Loucy (cell line): ENCODE data around the gene SYNGR3.

ENCODE experiments used
- H2AFZ ChIP-seq: fragments of 200-600 bp; sonication (generic); 2 replicates; pipeline ENCODE4 v1.6.0; 2016; ENCODE audit warnings: antibody characterized with exemption, mild to moderate bottlenecking, low read length, moderate library complexity
- H3F3A ChIP-seq: fragments of 200-600 bp; 2 replicates; pipeline ENCODE4 v1.6.0; 2016; ENCODE audit warnings: antibody characterized with exemption, low read depth, mild to moderate bottlenecking
- H3K27me3 ChIP-seq: fragments of 200-600 bp; sonication (generic); 2 replicates; pipeline ENCODE4 v1.6.1; 2014; ENCODE audit warnings: low read length, mild to moderate bottlenecking; ENCODE audit not compliant: insufficient read depth, poor library complexity, severe bottlenecking
- H3K36me3 ChIP-seq: fragments of 200-600 bp; sonication (generic); 2 replicates; pipeline ENCODE4 v1.6.1; 2016; ENCODE audit warnings: low read length; ENCODE audit not compliant: insufficient read depth
- H3K4me1 ChIP-seq: fragments of 200-600 bp; sonication (generic); 2 replicates; pipeline ENCODE4 v1.5.1; 2014; ENCODE audit warnings: low read length, mild to moderate bottlenecking; ENCODE audit not compliant: insufficient read depth, poor library complexity, severe bottlenecking
- H3K4me2 ChIP-seq: fragments of 200-600 bp; sonication (generic); 2 replicates; pipeline ENCODE4 v1.6.0; 2014; ENCODE audit warnings: antibody characterized with exemption, low read length, low read depth, mild to moderate bottlenecking; ENCODE audit not compliant: poor library complexity, severe bottlenecking
- H3K4me3 ChIP-seq: fragments of 200-600 bp; sonication (generic); 2 replicates; pipeline ENCODE4 v1.5.1; 2014; ENCODE audit warnings: low read length, mild to moderate bottlenecking, mixed read lengths; ENCODE audit not compliant: poor library complexity, severe bottlenecking
- H3K79me2 ChIP-seq: fragments of 200-600 bp; sonication (generic); 2 replicates; pipeline ENCODE4 v1.6.1; 2014; ENCODE audit warnings: low read length; ENCODE audit not compliant: insufficient read depth
- H3K9ac ChIP-seq: fragments of 200-600 bp; sonication (generic); 2 replicates; pipeline ENCODE4 v1.6.0; 2014; ENCODE audit warnings: mild to moderate bottlenecking, low read depth, low read length, moderate library complexity; ENCODE audit not compliant: poor library complexity, severe bottlenecking
- H3K9me2 ChIP-seq: fragments of 200-600 bp; sonication (generic); replicated peaks from 2 replicates; pipeline ENCODE4 v1.6.1; 2016; ENCODE audit warnings: low read depth, low read length, mixed read lengths
- H3K9me3 ChIP-seq: fragments of 200-600 bp; sonication (generic); 2 replicates; pipeline ENCODE4 v1.6.1; 2014; ENCODE audit warnings: mild to moderate bottlenecking, antibody characterized with exemption, low read length, low read depth; ENCODE audit not compliant: insufficient read depth
- H4K20me1 ChIP-seq: fragments of 200-600 bp; sonication (generic); 2 replicates; pipeline ENCODE4 v1.6.0; 2014; ENCODE audit warnings: antibody characterized with exemption, low read length, mild to moderate bottlenecking; ENCODE audit not compliant: insufficient read depth, poor library complexity, severe bottlenecking
- EZH2phosphoT487 ChIP-seq: fragments of 200-600 bp; IDR thresholded peaks from 2 replicates; pipeline ENCODE4 v1.6.1; 2018; ENCODE audit warnings: antibody characterized with exemption, mild to moderate bottlenecking, moderate library complexity, borderline replicate concordance
- TF ChIP-seq, protein P1 (sequence below): fragments of 200-600 bp; sonication (generic); conservative IDR thresholded peaks from 2 replicates; pipeline ENCODE4 v1.5.1; 2014; ENCODE audit warnings: mild to moderate bottlenecking, antibody characterized with exemption, low read length

SYNGR3 gene

DNA sequence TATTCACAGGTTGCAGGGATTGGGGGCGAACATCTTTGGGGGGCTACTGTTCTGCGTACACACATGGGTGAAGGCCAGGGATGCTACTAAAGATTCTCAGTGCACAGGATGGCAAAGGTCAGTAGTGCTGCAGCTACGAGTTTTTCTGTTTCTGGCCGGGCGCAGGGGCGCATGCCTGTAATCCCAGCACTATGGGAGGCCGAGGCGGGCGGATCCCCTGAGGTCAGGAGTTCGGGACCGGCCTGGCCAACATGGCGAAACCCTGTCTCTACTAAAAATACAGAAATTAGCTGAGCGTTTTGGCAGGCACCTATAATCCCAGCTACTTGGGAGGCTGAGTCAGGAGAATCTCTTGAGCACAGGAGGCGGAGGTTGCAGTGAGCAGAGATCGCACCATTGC is 23.8 kb downstream of the SYNGR3 start:
- peaks cover 7% of the 10 kb centered on the region for H3K4me1 ChIP-seq
- no peak overlapping the region for H2AFZ ChIP-seq
- H3K4me3 ChIP-seq: no peak overlapping the region
- H3K9me3 ChIP-seq: no peaks in the 10 kb centered on the region
- H3K27me3 ChIP-seq: no peaks in the 10 kb centered on the region
- no peak overlapping the region for H3K9ac ChIP-seq
- H4K20me1 ChIP-seq: peaks cover 5% of the 10 kb centered on the region
- H3K79me2 ChIP-seq: peaks cover 8% of the 10 kb centered on the region
- no peaks in the 10 kb centered on the region for H3K36me3 ChIP-seq
- H3F3A ChIP-seq: no peaks in the 10 kb centered on the region
- no peak for TF ChIP-seq EZH2phosphoT487
- TF ChIP-seq, protein P1, sequence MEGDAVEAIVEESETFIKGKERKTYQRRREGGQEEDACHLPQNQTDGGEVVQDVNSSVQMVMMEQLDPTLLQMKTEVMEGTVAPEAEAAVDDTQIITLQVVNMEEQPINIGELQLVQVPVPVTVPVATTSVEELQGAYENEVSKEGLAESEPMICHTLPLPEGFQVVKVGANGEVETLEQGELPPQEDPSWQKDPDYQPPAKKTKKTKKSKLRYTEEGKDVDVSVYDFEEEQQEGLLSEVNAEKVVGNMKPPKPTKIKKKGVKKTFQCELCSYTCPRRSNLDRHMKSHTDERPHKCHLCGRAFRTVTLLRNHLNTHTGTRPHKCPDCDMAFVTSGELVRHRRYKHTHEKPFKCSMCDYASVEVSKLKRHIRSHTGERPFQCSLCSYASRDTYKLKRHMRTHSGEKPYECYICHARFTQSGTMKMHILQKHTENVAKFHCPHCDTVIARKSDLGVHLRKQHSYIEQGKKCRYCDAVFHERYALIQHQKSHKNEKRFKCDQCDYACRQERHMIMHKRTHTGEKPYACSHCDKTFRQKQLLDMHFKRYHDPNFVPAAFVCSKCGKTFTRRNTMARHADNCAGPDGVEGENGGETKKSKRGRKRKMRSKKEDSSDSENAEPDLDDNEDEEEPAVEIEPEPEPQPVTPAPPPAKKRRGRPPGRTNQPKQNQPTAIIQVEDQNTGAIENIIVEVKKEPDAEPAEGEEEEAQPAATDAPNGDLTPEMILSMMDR: no peak
- H3K4me2 ChIP-seq: no peak overlapping the region
- H3K9me2 ChIP-seq: no peaks in the 10 kb centered on the region

DNA sequence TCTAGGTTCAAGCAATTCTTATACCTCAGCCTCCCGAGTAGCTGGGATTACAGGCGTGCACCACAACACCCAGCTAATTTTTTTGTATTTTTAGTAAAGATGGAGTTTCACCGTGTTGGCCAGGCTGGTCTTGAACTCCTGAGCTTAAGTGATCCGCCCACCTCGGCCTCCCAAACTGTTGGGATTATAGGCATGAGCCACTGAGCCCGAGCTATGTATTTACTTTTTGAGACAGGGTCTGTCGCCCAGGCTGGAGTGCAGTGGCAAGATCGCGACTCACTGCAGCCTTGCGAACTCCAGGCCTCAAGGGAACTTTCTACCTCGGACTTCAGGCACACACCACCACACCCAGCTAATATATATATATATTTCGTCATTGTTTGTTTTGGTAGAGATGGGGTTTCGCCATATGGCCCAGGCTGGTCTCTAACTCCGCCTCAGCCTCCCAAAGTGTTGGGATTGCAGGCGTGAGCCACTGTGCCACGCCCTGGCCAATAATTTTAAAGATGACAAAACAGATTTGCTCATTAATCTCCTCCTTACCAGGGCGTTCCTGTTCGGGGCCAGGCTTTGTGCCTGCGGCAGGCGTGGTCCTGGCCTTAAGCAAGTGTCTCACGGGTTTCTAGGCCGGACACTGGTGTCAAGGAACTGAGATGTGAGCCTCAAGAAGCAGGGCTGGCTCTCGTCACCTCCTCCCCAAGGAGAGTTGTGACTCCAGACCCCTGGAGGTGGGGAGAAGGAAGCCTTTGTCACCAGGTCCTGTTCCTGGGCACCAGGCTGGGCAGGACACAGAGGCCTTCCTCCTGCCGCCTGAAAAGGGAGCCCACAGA is 25.6 kb downstream of the SYNGR3 start:
- Histone ChIP-seq H3K9me2 (no peaks in the 10 kb centered on the region), H3K9ac (no peak overlapping the region), H3K4me3 (no peak overlapping the region), H2AFZ (no peak overlapping the region), H3K9me3 (no peaks in the 10 kb centered on the region), H3K79me2 (no peaks in the 10 kb centered on the region), H3K36me3 (no peaks in the 10 kb centered on the region), H3K4me1 (peaks cover 2% of the 10 kb centered on the region), H3K4me2 (no peak overlapping the region), H3F3A (no peaks in the 10 kb centered on the region), H4K20me1 (no peaks in the 10 kb centered on the region), H3K27me3 (no peaks in the 10 kb centered on the region)
- no peak for TF ChIP-seq EZH2phosphoT487
- TF ChIP-seq, protein P1: no peak

GRCh38 chr16:2015947-2016208 is 26.1 kb downstream of the SYNGR3 start:
- Histone ChIP-seq H3K9me3 (no peaks in the 10 kb centered on the region), H3K9ac (no peak overlapping the region), H3K4me3 (no peak overlapping the region), H3K9me2 (no peaks in the 10 kb centered on the region), H3K36me3 (no peaks in the 10 kb centered on the region), H3K27me3 (no peaks in the 10 kb centered on the region), H3K4me2 (no peak overlapping the region), H2AFZ (no peak overlapping the region), H3K4me1 (no peaks in the 10 kb centered on the region), H3F3A (no peaks in the 10 kb centered on the region), H4K20me1 (no peaks in the 10 kb centered on the region), H3K79me2 (no peaks in the 10 kb centered on the region)
- TF ChIP-seq, protein P1: no peak
- no peak for TF ChIP-seq EZH2phosphoT487
